Stomach smooth muscle (tissue), 2 donors: ENCODE data around the gene GLIS1.

ENCODE experiments used
- H3K27ac ChIP-seq: one replicate; pipeline ENCODE4 v1.7.0; 2013; ENCODE audit warnings: mild to moderate bottlenecking, low read length, inconsistent platforms
- H3K27me3 ChIP-seq, 2 donors: one replicate each; pipeline ENCODE4 v1.7.0; 2013; ENCODE audit warnings: low read length in 2 of 2; ENCODE audit not compliant: insufficient read depth in 2 of 2, control insufficient read depth in 1 of 2
- H3K36me3 ChIP-seq, 2 donors: one replicate each; pipeline ENCODE4 v1.7.0; 2013; ENCODE audit warnings: low read length in 2 of 2; ENCODE audit not compliant: control insufficient read depth in 2 of 2, insufficient read depth in 2 of 2
- H3K4me1 ChIP-seq: one replicate; pipeline ENCODE4 v1.7.0; 2013; ENCODE audit warnings: low read length; ENCODE audit not compliant: control insufficient read depth, insufficient read depth
- H3K4me3 ChIP-seq, 2 donors: one replicate each; pipeline ENCODE4 v1.7.0; 2013; ENCODE audit warnings: low read length in 2 of 2
- H3K9ac ChIP-seq, 2 donors: one replicate each; pipeline ENCODE4 v1.7.0; 2013; ENCODE audit warnings: low read length in 2 of 2, mild to moderate bottlenecking in 1 of 2
- H3K9me3 ChIP-seq, 2 donors: one replicate each; pipeline ENCODE4 v1.7.0; 2013; ENCODE audit warnings: low read length in 2 of 2; ENCODE audit not compliant: control insufficient read depth in 2 of 2
- donor health status: healthy.
- donor health status: Pancreatic carcinoma.

The GLIS1 gene

DNA sequence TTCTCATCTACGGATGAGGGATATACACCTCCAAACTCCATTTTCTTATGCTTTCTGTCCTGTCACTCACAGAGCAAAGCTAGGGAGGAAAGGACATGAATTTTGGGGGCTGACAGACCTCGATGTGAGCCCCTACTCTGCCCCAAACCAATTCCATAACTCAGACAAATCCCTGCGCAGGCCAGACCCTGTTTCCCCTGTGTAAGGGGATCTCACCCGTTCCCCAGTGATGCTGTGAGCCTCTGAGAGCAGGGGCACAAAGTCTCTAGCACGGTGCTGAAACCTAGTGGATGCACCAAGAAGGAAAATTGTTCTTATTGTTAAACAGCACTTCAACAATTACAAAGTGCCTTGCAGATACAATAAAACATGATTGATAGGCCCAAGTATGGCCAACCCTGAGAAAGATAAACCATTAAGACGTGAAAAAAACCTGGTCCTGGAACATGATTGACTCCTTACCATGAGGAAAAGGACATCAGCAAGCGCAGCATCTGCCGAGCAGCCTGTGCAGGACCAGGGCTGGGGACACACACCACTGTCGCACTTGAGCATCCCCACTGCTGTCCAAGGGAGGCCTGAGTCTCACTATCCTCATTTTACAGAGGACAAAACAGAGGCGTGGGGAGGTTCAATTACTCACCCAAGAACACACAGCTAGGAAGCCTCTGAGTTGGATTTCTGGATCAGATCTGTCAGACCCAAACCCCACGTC is 137.8 kb downstream of the GLIS1 start:
- no peak overlapping the region for H3K27ac ChIP-seq
- no peaks in the 10 kb centered on the region for H3K9me3 ChIP-seq
- H3K9ac ChIP-seq: no peak overlapping the region
- H3K36me3 ChIP-seq: no peaks in the 10 kb centered on the region
- H3K4me3 ChIP-seq: no peak overlapping the region
- H3K27me3 ChIP-seq: no peaks in the 10 kb centered on the region
- no peaks in the 10 kb centered on the region for H3K4me1 ChIP-seq

DNA sequence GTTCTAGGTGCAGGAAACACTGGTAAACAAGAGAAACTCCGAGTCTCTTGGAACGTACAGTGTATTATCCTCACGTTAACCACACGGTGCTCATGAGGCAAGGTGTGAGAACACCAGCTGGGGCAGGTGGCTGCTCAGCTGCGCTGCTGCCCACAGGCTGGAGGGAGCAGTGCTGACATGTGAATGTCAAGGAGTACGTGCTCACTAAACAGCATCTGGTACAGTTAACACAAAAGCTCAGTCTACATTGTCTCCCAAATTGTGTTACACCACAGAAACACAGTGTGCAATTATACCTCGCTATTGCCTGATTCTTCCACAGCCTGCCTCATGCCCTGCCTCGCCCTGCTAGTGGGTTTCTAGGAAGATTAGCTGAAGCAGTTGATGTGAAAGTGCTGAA is 138.4 kb downstream of the GLIS1 start:
- H3K27me3 ChIP-seq: no peaks in the 10 kb centered on the region

DNA sequence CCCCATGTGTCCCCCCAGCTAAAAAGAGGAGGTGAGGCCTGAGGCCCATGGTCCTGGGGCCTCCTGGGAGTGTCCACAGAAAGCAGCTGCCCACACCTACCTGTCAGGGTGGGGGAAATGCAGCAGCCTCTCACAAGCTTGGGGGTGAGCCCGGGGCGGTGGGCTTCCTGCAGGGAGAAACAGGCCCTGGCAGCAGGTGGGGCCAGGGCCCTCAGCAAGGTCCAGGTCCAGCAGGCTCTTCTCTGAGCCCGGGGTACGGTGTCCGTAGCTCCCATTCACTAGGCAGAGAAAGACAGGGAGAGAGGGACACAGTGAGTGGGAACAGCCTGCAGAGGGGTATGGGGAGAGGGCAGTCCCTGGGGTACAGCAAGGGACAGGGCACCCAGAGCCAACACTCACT is 139.0 kb downstream of the GLIS1 start:
- no peaks in the 10 kb centered on the region for H3K27me3 ChIP-seq
- no peak overlapping the region for H3K9ac ChIP-seq
- no peak overlapping the region for H3K27ac ChIP-seq
- no peaks in the 10 kb centered on the region for H3K36me3 ChIP-seq
- H3K4me1 ChIP-seq: no peaks in the 10 kb centered on the region
- H3K4me3 ChIP-seq: no peak overlapping the region
- H3K9me3 ChIP-seq: no peaks in the 10 kb centered on the region

More for the DNA sequence above, 138.4 kb downstream of the GLIS1 start:
- H3K36me3 ChIP-seq: no peaks in the 10 kb centered on the region
- H3K4me3 ChIP-seq: no peak overlapping the region
- H3K9me3 ChIP-seq: no peaks in the 10 kb centered on the region
- no peak overlapping the region for H3K9ac ChIP-seq
- H3K27ac ChIP-seq: no peak overlapping the region
- H3K4me1 ChIP-seq: no peaks in the 10 kb centered on the region

- H3K4me3 ChIP-seq: no peak overlapping the region
These were observed 139.5 kb downstream of the GLIS1 start for GRCh38 chr1:53599481-53599880.

GRCh38 chr1:53598966-53599365 is 140.0 kb downstream of the GLIS1 start:
- no peak overlapping the region for H3K4me3 ChIP-seq
- no peaks in the 10 kb centered on the region for H3K4me1 ChIP-seq
- no peak overlapping the region for H3K27ac ChIP-seq
- H3K9me3 ChIP-seq: no peaks in the 10 kb centered on the region
- H3K9ac ChIP-seq: no peak overlapping the region
- peaks cover 0 to 6% of the 10 kb centered on the region in 2 donors for H3K27me3 ChIP-seq
- no peaks in the 10 kb centered on the region for H3K36me3 ChIP-seq

More at GRCh38 chr1:53599481-53599880, 139.5 kb downstream of the GLIS1 start:
- Histone ChIP-seq H3K9me3 (no peaks in the 10 kb centered on the region), H3K27ac (no peak overlapping the region), H3K4me1 (no peaks in the 10 kb centered on the region), H3K9ac (no peak overlapping the region), H3K27me3 (peaks cover 0 to 3% of the 10 kb centered on the region in 2 donors), H3K36me3 (no peaks in the 10 kb centered on the region)

GRCh38 chr1:53595906-53596305 is 143.1 kb downstream of the GLIS1 start:
- Histone ChIP-seq H3K9me3 (no peaks in the 10 kb centered on the region), H3K4me1 (peaks cover 6% of the 10 kb centered on the region), H3K9ac (no peak overlapping the region), H3K36me3 (no peaks in the 10 kb centered on the region), H3K4me3 (no peak overlapping the region), H3K27ac (no peak overlapping the region), H3K27me3 (peaks cover 0 to 6% of the 10 kb centered on the region in 2 donors)

DNA sequence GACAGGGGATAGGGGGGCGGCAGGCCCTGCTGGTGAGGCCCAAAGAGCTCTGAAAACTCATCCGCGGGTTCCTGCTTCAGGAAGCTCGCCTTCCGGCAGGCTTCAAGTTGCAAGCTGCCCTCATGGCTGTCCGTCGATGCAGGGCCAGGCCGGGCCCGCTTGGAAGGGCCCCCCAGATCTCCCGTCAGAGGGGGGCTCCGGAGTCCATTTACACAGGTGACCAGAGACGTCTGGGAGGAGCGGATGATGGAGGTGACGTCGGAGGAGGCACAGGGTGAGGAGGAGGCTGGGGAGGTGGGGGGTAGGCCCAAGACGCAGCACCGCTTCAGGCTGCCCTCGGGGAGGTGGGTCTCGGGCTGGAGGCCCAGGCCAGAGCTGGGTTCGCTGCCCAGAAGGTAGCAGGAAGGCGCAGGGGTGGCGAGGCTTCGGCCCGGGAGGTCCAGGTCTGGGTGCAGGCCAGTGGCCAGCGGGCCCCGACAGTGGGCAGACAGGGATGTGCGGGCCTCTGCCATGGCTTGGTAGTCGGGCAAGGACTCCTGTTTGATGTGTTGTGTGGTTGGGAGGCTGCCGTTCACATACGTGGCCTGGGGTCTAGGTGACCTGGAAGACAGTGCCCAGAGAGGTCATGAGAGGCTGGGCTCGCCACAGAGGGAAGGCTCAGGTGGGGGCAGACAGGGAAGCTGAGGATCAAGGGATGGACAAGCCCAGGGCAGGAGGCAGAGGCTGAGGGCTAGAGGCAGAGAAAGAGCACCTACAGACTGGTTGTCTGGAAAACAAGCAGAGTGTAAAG is 144.4 kb downstream of the GLIS1 start:
- H3K27ac ChIP-seq: no peak overlapping the region
- H3K9ac ChIP-seq: no peak overlapping the region
- H3K4me3 ChIP-seq: no peak overlapping the region

DNA sequence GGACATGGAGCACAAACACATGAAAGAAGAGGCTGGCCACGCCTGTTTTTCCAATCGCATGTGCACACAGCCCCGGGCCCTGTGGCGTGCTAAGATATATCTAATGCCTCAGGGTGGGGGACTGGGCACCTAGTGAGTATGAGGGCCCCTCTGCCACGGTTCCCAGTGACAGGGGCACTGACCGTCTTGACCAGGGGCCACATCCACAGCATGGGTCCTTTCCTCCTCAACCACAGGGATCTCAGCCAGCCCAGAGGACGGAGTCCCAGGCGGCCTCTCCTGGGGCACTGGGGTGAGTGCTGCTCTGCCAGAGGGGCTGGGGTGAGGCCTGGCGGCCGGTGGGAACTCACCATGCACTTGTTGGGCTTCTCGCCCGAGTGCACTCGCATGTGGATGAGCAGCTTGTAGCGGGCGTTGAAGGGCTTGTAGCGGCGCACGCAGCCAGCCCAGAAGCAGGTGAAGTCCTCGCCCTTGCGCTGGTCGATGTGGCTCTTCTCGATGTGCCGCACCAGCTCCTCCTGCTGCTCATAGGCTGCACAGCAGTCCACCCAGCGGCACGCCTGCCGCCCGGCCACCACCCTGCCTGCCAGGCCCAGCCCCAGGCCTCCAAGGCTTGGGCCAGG is 145.1 kb downstream of the GLIS1 start:
- H3K9me3 ChIP-seq: no peaks in the 10 kb centered on the region
- no peaks in the 10 kb centered on the region for H3K36me3 ChIP-seq
- no peak overlapping the region for H3K4me3 ChIP-seq
- peaks cover 0 to 6% of the 10 kb centered on the region in 2 donors for H3K27me3 ChIP-seq
- H3K27ac ChIP-seq: no peak overlapping the region
- H3K9ac ChIP-seq: no peak overlapping the region
- peaks cover 6% of the 10 kb centered on the region for H3K4me1 ChIP-seq

More for the DNA sequence above, 144.4 kb downstream of the GLIS1 start:
- Histone ChIP-seq H3K27me3 (peaks cover 0 to 6% of the 10 kb centered on the region in 2 donors), H3K4me1 (peaks cover 6% of the 10 kb centered on the region), H3K9me3 (no peaks in the 10 kb centered on the region), H3K36me3 (no peaks in the 10 kb centered on the region)

GRCh38 chr1:53592985-53593757 is 145.8 kb downstream of the GLIS1 start:
- H3K9me3 ChIP-seq: no peaks in the 10 kb centered on the region
- no peak overlapping the region for H3K4me3 ChIP-seq
- peaks cover 0 to 6% of the 10 kb centered on the region in 2 donors for H3K27me3 ChIP-seq
- H3K36me3 ChIP-seq: no peaks in the 10 kb centered on the region
- H3K4me1 ChIP-seq: peaks cover 6% of the 10 kb centered on the region
- H3K27ac ChIP-seq: no peak overlapping the region
- no peak overlapping the region for H3K9ac ChIP-seq

DNA sequence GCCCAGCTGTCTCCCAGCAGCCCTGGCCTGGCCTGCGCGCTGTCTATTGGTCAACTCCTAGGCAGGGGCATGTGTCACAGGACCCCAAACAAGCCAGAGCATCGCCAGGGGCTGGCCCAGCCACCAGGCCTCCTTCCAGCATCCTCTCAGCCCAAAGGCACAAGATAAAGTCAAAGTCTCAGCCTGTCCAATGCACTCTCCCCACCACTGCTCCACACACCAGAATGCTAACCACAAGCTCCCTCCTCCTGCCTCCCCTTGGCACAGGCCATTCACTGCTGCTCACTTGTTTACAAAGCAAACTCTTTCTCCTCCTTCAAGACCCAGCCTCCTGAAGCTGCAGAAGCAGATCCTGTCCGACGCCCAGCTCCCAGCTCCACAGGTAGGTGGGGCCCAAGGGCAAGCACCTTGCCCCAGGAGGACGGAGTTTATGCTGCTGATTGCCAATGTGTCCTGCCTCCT is 146.4 kb downstream of the GLIS1 start:
- H3K4me1 ChIP-seq: peaks cover 6% of the 10 kb centered on the region
- no peaks in the 10 kb centered on the region for H3K9me3 ChIP-seq
- H3K4me3 ChIP-seq: no peak overlapping the region
- H3K9ac ChIP-seq: no peak overlapping the region
- no peak overlapping the region for H3K27ac ChIP-seq
- H3K27me3 ChIP-seq: peaks cover 0 to 6% of the 10 kb centered on the region in 2 donors
- H3K36me3 ChIP-seq: no peaks in the 10 kb centered on the region
